Bronchial epithelial cell (primary cell): ENCODE measurements around the gene TRABD2B. TPM values are rescaled to one million over a fixed set of nuclear protein-coding genes. Genes with fewer than 3 reads are reported as not detected.
A peak's percentile ranks its signal among the peaks of the same experiment; 100 is the strongest.

Experiments used
- DNase-seq: peaks from one replicate; pipeline ENCODE4 v3.0.0-alpha.2; 2010; ENCODE audit warnings: low read depth
- FAIRE-seq: peaks from 2 replicates; lab custom pipeline; 2011; peaks lifted over from hg19 to GRCh38; lab: Jason Lieb, UNC
- H3K27me3 ChIP-seq: 2 replicates; pipeline ENCODE4 v1.5.1; 2011; ENCODE audit warnings: low read length; ENCODE audit not compliant: control insufficient read depth, insufficient read depth
- H3K36me3 ChIP-seq: 2 replicates; pipeline ENCODE4 v1.5.1; 2011; ENCODE audit warnings: low read length; ENCODE audit not compliant: control insufficient read depth, insufficient read depth
- H3K4me3 ChIP-seq: 2 replicates; pipeline ENCODE4 v1.5.1; 2011; ENCODE audit warnings: mild to moderate bottlenecking, low read depth, low read length, control low read depth
- total RNA-seq: library from RNA; depleted of rRNA; stranded (reverse); fragments of >200 nt; gene quantifications from 2 replicates; pipeline ENCODE4 v1.2.1, GENCODE V29; 2014
- TF ChIP-seq, protein P1 (sequence below): IDR thresholded peaks from 2 replicates; pipeline ENCODE4 v1.5.1; 2011; ENCODE audit warnings: mild to moderate bottlenecking, moderate library complexity, low read length, control low read depth, inconsistent platforms; ENCODE audit not compliant: insufficient read depth, severe bottlenecking

TRABD2B gene
- total RNA-seq, 1 donor from 2014 or later: under 0.01 TPM

GRCh38 chr1:48030696-48031365, 33.6 kb upstream of the TRABD2B start:
- FAIRE-seq: no peak
- Histone ChIP-seq H3K4me3 (no peak overlapping the region), H3K36me3 (no peaks in the 10 kb centered on the region), H3K27me3 (peaks cover 2% of the 10 kb centered on the region)
- TF ChIP-seq, protein P1, sequence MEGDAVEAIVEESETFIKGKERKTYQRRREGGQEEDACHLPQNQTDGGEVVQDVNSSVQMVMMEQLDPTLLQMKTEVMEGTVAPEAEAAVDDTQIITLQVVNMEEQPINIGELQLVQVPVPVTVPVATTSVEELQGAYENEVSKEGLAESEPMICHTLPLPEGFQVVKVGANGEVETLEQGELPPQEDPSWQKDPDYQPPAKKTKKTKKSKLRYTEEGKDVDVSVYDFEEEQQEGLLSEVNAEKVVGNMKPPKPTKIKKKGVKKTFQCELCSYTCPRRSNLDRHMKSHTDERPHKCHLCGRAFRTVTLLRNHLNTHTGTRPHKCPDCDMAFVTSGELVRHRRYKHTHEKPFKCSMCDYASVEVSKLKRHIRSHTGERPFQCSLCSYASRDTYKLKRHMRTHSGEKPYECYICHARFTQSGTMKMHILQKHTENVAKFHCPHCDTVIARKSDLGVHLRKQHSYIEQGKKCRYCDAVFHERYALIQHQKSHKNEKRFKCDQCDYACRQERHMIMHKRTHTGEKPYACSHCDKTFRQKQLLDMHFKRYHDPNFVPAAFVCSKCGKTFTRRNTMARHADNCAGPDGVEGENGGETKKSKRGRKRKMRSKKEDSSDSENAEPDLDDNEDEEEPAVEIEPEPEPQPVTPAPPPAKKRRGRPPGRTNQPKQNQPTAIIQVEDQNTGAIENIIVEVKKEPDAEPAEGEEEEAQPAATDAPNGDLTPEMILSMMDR: no peak
- no peak for DNase-seq

- TF ChIP-seq, protein P1: no peak
- Histone ChIP-seq H3K4me3 (no peak overlapping the region), H3K27me3 (peaks cover 2% of the 10 kb centered on the region), H3K36me3 (no peaks in the 10 kb centered on the region)
- no peak for DNase-seq
- FAIRE-seq: no peak
Observed at GRCh38 chr1:48030211-48030610, 33.0 kb upstream of the TRABD2B start.

- Histone ChIP-seq H3K4me3 (no peak overlapping the region), H3K36me3 (no peaks in the 10 kb centered on the region), H3K27me3 (peaks cover 2% of the 10 kb centered on the region)
- FAIRE-seq (peak; percentile 97), DNase-seq (peak; percentile 80)
- TF ChIP-seq, protein P1: no peak
Observed at GRCh38 chr1:48028218-48029069, 31.3 kb upstream of the TRABD2B start.

- DNase-seq: no peak
- TF ChIP-seq, protein P1: no peak
- no peak for FAIRE-seq
- Histone ChIP-seq H3K36me3 (no peaks in the 10 kb centered on the region), H3K4me3 (no peak overlapping the region), H3K27me3 (no peaks in the 10 kb centered on the region)
Observed at GRCh38 chr1:48027533-48027835, 30.3 kb upstream of the TRABD2B start.

- DNase-seq (no peak), FAIRE-seq (peak; percentile 68)
- H3K27me3 ChIP-seq: no peaks in the 10 kb centered on the region
- H3K4me3 ChIP-seq: no peak overlapping the region
- TF ChIP-seq, protein P1: no peak
- no peaks in the 10 kb centered on the region for H3K36me3 ChIP-seq
Observed at GRCh38 chr1:48026701-48027532, 29.7 kb upstream of the TRABD2B start.
